Stimulated activated CD4-positive, alpha-beta T cell treated with anti-CD3 and anti-CD28 coated beads, Interleukin-4, amount 100 ng/mL, for 4 hours (primary cell): Measurements from ENCODE around the gene RETREG1.

Source experiments
- DNase-seq, 2 experiments: peaks; one replicate each; pipeline ENCODE4 v3.0.0-alpha.2; 2020

The RETREG1 gene

GRCh38 chr5:16521521-16522483 is 95.0 kb downstream of the RETREG1 start:
- no peak for DNase-seq

- DNase-seq, result no peak
These were observed 96.0 kb downstream of the RETREG1 start for GRCh38 chr5:16520841-16521240.

- DNase-seq, result no peak
These were observed 97.4 kb downstream of the RETREG1 start for GRCh38 chr5:16519435-16519834.

- no peak for DNase-seq
These were observed 98.2 kb downstream of the RETREG1 start for GRCh38 chr5:16518606-16519005.

- DNase-seq, result no peak
These were observed 101.3 kb downstream of the RETREG1 start for GRCh38 chr5:16515532-16515931.

- DNase-seq, result no peak
These were observed 106.7 kb downstream of the RETREG1 start for GRCh38 chr5:16510098-16510497.

GRCh38 chr5:16508730-16509531 is 107.9 kb downstream of the RETREG1 start:
- no peak for DNase-seq

- no peak for DNase-seq
These were observed 109.1 kb downstream of the RETREG1 start for GRCh38 chr5:16507716-16508115.

GRCh38 chr5:16505904-16506303 is 110.9 kb downstream of the RETREG1 start:
- no peak for DNase-seq

- DNase-seq, result no peak
These were observed 111.5 kb downstream of the RETREG1 start for GRCh38 chr5:16505140-16505891.

GRCh38 chr5:16504571-16504970 is 112.2 kb downstream of the RETREG1 start:
- DNase-seq, result no peak

GRCh38 chr5:16502866-16503265 is 113.9 kb downstream of the RETREG1 start:
- no peak for DNase-seq

- DNase-seq, result no peak
These were observed 116.8 kb downstream of the RETREG1 start for GRCh38 chr5:16500024-16500423.

GRCh38 chr5:16497546-16497945 is 119.3 kb downstream of the RETREG1 start:
- no peak for DNase-seq

GRCh38 chr5:16493261-16493660 is 123.5 kb downstream of the RETREG1 start:
- DNase-seq, result no peak

GRCh38 chr5:16492398-16493140 is 124.2 kb downstream of the RETREG1 start:
- no peak for DNase-seq

- DNase-seq, result no peak
These were observed 125.9 kb downstream of the RETREG1 start for GRCh38 chr5:16490911-16491310.

- no peak for DNase-seq
These were observed 127.4 kb downstream of the RETREG1 start for GRCh38 chr5:16489322-16489791.

GRCh38 chr5:16487456-16487855 is 129.3 kb downstream of the RETREG1 start:
- no peak for DNase-seq

- DNase-seq, result no peak
These were observed 130.1 kb downstream of the RETREG1 start for GRCh38 chr5:16486711-16487111.

GRCh38 chr5:16485656-16486055 is 131.1 kb downstream of the RETREG1 start:
- no peak for DNase-seq

- DNase-seq, result no peak
These were observed 132.7 kb downstream of the RETREG1 start for GRCh38 chr5:16484081-16484480.
